Hepatocyte (in vitro differentiated cells): ENCODE data around the gene STK32C.

Source experiments
- EZH2 ChIP-seq: fragments of 200-600 bp; sonication (generic); IDR thresholded peaks from 2 replicates; pipeline ENCODE4 v1.6.1; 2016; ENCODE audit warnings: antibody characterized with exemption, mild to moderate bottlenecking, borderline replicate concordance
- EZH2phosphoT487 ChIP-seq: fragments of 200-600 bp; sonication (generic); IDR thresholded peaks from one replicate; pipeline ENCODE4 v1.6.1; 2018; ENCODE audit warnings: antibody characterized with exemption, mild to moderate bottlenecking, low read depth, moderate library complexity; ENCODE audit not compliant: unreplicated experiment, severe bottlenecking
- TF ChIP-seq, protein P1 (sequence below): fragments of 200-600 bp; sonication (generic); IDR thresholded peaks from 2 replicates; pipeline ENCODE4 v1.5.1; 2016; ENCODE audit warnings: antibody characterized with exemption, mild to moderate bottlenecking; ENCODE audit not compliant: poor library complexity

- TF ChIP-seq, protein P1, sequence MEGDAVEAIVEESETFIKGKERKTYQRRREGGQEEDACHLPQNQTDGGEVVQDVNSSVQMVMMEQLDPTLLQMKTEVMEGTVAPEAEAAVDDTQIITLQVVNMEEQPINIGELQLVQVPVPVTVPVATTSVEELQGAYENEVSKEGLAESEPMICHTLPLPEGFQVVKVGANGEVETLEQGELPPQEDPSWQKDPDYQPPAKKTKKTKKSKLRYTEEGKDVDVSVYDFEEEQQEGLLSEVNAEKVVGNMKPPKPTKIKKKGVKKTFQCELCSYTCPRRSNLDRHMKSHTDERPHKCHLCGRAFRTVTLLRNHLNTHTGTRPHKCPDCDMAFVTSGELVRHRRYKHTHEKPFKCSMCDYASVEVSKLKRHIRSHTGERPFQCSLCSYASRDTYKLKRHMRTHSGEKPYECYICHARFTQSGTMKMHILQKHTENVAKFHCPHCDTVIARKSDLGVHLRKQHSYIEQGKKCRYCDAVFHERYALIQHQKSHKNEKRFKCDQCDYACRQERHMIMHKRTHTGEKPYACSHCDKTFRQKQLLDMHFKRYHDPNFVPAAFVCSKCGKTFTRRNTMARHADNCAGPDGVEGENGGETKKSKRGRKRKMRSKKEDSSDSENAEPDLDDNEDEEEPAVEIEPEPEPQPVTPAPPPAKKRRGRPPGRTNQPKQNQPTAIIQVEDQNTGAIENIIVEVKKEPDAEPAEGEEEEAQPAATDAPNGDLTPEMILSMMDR: no peak
- TF ChIP-seq EZH2 (no peak), EZH2phosphoT487 (no peak)
These were observed 137.8 kb downstream of the STK32C start for GRCh38 chr10:132169766-132170560.
